Endothelial cell of umbilical vein (primary cell): ENCODE data around the gene LANCL1.

Experiments
- CTCF ChIP-seq, 2 donors: IDR thresholded peaks; 1 replicate in 1 of 2; 2 replicates in 1 of 2; pipeline ENCODE4 v1.5.1; 2011; ENCODE audit warnings: low read length in 2 of 2, mild to moderate bottlenecking in 2 of 2, moderate library complexity in 2 of 2, control low read depth in 1 of 2, inconsistent platforms in 1 of 2, low read depth in 1 of 2; ENCODE audit not compliant: insufficient read depth in 1 of 2; ENCODE audit errors: extremely low read depth in 1 of 2
- POLR2AphosphoS5 ChIP-seq: IDR thresholded peaks from 2 replicates; pipeline ENCODE4 v1.6.1; 2012; ENCODE audit warnings: low read depth, mild to moderate bottlenecking, control low read depth, low read length, moderate library complexity; ENCODE audit not compliant: insufficient read depth

- no peak for TF ChIP-seq POLR2AphosphoS5
- no peak for TF ChIP-seq CTCF (IDR thresholded peaks at IDR 0.05; ENCODE audit: extremely low read depth in 1 of 2, insufficient read depth in 1 of 2, low read depth in 1 of 2, low read length in 2 of 2)
Observed at GRCh38 chr2:210458395-210458794, 18.2 kb downstream of the LANCL1 start.
